Stimulated activated CD4-positive, alpha-beta T cell treated with anti-CD3 and anti-CD28 coated beads, Interleukin-15, amount 100 ng/mL, for 48 hours (primary cell): Measurements from ENCODE around the gene MGAT3.

Experiments
- DNase-seq, 2 donors: peaks; one replicate each; pipeline ENCODE4 v3.0.0-alpha.2; 2020; ENCODE audit warnings: low read depth in 2 of 2

Gene MGAT3

GRCh38 chr22:39471381-39472141, 14.7 kb downstream of the MGAT3 start:
- no peak for DNase-seq

GRCh38 chr22:39472570-39473556, 16.1 kb downstream of the MGAT3 start:
- no peak for DNase-seq

- no peak for DNase-seq
Measured at GRCh38 chr22:39473851-39474250, 17.0 kb downstream of the MGAT3 start.

- no peak for DNase-seq
Measured at GRCh38 chr22:39474351-39475111, 17.7 kb downstream of the MGAT3 start.

- DNase-seq = no peak
Measured at GRCh38 chr22:39475337-39475736, 18.5 kb downstream of the MGAT3 start.

GRCh38 chr22:39475902-39476301, 19.1 kb downstream of the MGAT3 start:
- DNase-seq = no peak

- no peak for DNase-seq
Measured at GRCh38 chr22:39476664-39477063, 19.9 kb downstream of the MGAT3 start.

- no peak for DNase-seq
Measured at GRCh38 chr22:39477542-39477941, 20.7 kb downstream of the MGAT3 start.

- DNase-seq = no peak
Measured at GRCh38 chr22:39478441-39478850, 21.6 kb downstream of the MGAT3 start.

- DNase-seq = no peak
Measured at GRCh38 chr22:39479254-39479653, 22.4 kb downstream of the MGAT3 start.

GRCh38 chr22:39480557-39480956, 23.7 kb downstream of the MGAT3 start:
- no peak for DNase-seq

GRCh38 chr22:39481054-39481453, 24.2 kb downstream of the MGAT3 start:
- no peak for DNase-seq

- no peak for DNase-seq
Measured at GRCh38 chr22:39481595-39481994, 24.8 kb downstream of the MGAT3 start.

GRCh38 chr22:39482768-39483167, 26.0 kb downstream of the MGAT3 start:
- DNase-seq = no peak

GRCh38 chr22:39486951-39487825, 30.4 kb downstream of the MGAT3 start:
- DNase-seq = no peak

- no peak for DNase-seq
Measured at GRCh38 chr22:39487826-39488520, 31.2 kb downstream of the MGAT3 start.

GRCh38 chr22:39488563-39489083, 31.8 kb downstream of the MGAT3 start:
- no peak for DNase-seq

GRCh38 chr22:39489094-39490068, 32.6 kb downstream of the MGAT3 start:
- DNase-seq = no peak
